DLD1 (cell line): ENCODE results near the gene CALN1.

Experiments
- in situ Hi-C: cut with HindIII; loops from 2 replicates; pipeline ENCODE4 v1.10.0; 2017; ENCODE audit warnings: low sequenced_read_pairs

CALN1 gene

GRCh38 chr7:72055426-72055825 lies 356.7 kb downstream of the CALN1 start:
- in situ Hi-C loops = no loop called here

GRCh38 chr7:72053292-72053691 lies 358.8 kb downstream of the CALN1 start:
- in situ Hi-C loops = no loop called here

DNA sequence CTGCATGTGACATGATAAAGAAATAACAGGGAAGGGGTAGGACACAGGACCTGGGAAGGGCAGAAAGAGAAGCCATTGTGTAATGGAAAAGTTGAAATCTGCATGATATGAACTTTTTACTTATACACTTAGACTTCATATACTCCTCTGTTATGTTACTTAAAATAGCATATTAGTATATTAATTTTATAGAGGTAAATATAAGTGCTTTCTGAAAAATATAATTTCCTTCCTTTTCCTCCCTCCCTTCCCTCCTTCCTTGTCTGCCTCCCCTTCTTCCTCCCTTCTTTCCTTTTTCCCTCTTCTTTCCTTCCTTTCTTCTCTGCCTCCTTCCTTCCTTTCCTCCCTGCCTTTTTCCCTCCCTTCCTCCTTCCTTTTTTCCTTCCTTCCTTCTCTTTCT lies 363.7 kb downstream of the CALN1 start:
- in situ Hi-C loops = no loop called here

- in situ Hi-C loops = no loop called here
These were observed 369.3 kb downstream of the CALN1 start for GRCh38 chr7:72042855-72043254.

- in situ Hi-C loops = no loop called here
These were observed 371.5 kb downstream of the CALN1 start for GRCh38 chr7:72040641-72041040.

DNA sequence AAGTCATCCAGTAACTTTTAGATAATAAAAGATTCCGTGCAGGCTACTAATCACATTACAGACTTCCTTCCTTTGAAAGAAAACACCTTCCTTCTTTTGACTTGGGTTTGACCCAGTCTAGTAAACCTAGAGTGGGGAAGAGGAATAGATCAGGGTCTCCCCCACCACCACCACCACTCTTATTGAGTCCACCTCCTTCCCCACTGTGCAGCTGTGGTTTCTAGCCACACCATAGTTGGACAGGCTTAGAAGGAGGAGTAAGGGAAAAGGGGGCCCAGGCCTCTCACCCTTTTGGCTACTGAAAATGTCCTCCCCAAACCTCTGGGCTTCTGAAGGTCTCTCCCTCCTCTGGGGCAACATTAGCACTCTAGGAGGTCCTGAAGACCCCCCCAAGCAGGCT lies 372.7 kb downstream of the CALN1 start:
- in situ Hi-C loops = no loop called here

- in situ Hi-C loops = no loop called here
These were observed 374.0 kb downstream of the CALN1 start for GRCh38 chr7:72038022-72038732.

DNA sequence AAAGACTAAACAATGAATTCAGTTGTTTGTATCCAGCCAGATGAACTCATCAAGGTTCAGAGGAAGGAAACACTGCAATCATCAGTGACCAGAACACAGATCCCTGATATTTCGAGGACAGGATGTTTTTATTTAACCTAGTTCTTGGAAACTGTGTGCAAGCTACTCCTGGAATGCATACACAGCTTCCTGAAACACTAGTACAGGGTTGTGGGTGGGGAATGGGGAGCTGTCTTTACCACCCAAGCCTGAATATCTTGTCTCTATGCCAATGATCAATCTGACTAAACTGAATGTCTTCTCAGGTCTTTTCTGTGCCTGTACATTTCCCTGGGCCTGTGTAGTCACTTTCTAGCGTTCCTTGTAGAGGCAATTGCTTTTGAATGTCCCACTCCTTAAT lies 374.6 kb downstream of the CALN1 start:
- in situ Hi-C loops = no loop called here

GRCh38 chr7:72035266-72035665 lies 376.9 kb downstream of the CALN1 start:
- in situ Hi-C loops = no loop called here

- in situ Hi-C loops = no loop called here
These were observed 379.2 kb downstream of the CALN1 start for GRCh38 chr7:72032934-72033333.

- in situ Hi-C loops = no loop called here
These were observed 381.0 kb downstream of the CALN1 start for GRCh38 chr7:72030994-72031667.

GRCh38 chr7:72028267-72028666 lies 383.9 kb downstream of the CALN1 start:
- in situ Hi-C loops = no loop called here

DNA sequence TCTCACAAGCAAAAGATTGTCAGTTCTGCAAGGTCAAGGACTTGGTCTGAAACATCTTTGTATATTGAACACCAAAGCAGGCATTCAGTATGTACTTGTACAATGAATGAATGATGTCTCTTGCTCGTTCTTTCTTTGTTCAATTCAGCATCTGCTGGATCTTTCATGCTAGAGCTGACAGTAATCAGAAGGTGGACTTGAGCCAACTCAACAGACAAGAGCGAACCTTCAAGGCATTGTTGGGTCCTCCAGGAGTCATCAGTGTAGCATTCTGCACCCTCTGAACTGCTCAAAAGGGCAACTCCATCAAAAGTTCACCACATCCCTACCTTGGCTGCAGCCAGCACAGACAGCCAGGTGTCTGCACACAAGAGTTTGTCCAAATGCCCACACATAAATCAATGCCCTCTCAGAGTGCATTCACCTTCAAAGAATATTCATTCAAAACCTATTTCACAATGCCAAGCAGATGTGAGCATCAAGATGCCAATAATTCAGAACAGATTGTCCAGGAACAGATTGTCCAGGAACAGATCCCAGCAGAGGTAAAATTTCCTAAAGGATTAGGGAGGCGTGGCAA lies 386.7 kb downstream of the CALN1 start:
- in situ Hi-C loops = no loop called here

DNA sequence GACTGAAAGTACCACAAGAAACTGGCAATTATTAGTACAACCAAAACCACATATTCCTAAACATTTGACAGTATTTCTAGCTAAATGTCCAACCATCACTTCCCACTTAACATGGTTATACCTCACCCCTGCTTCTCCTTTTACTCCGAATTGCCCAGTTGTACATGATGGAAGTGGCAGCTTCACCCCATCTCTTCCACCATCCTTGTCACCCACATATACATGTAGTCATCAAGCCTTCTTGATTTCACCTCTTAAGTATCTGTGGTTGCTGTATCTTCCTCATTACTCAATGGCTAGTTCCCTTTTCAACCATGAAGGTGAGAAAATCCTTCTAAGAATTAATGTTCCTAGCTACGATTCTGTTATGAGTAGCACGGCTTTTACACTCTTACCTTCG lies 388.2 kb downstream of the CALN1 start:
- in situ Hi-C loops = no loop called here

- in situ Hi-C loops = no loop called here
These were observed 390.4 kb downstream of the CALN1 start for GRCh38 chr7:72021716-72022115.

DNA sequence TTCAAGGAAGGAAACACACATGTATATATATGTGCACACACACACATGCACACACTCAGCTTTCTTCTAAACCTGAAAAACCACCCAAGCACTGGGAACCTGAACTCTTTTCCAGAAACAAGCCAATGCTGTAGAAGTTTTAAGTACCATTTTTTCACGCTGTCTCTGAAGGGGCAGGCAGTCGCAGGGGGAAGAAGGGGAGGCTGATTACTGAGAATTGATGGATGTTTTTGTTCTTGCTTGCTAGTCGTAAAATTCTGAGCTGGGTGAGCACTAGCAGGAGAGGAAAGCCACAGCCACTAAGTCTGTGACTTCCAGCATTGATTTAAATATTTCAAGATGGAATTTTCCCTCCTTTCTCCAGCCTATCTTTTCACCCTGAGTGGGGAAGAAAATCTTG lies 391.8 kb downstream of the CALN1 start:
- in situ Hi-C loops = no loop called here

DNA sequence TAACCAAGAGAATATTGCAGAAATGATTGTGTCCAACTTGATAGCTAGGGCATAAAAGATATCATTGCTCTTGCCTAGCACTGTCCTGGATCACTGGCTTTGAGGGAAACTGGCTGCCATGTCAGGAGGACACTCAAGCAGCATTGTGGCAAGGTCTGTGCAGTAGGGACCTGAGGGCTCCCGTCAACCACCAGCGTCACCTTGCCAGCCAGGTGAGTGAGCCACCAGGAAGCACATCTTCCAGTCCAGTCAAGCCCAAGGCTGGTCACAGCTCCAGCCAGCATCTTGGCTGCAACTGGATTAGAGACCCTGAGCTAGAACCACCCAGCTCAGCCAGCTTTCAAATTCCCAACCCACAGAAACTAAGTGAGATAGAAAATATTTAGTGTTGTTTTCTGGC lies 392.7 kb downstream of the CALN1 start:
- in situ Hi-C loops = no loop called here

DNA sequence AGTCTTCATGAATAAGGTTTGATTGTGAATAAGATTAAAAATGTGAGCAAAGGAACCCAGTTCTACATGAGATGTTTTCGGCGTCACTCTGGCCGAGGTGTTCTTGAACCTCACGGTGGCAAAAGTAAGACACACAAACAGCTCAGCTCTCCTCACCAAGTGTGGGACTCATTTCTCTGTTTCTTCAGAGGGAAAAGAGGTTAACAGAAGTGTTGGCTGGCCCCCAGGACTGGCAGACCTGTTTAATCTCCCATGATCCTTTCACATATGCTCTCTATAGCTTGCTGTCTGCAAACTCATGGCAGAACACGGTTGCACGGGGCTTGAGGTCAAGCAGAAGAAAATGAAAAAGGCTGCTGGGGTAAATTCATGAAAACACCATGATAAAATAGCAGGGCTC lies 394.4 kb downstream of the CALN1 start:
- in situ Hi-C loops = no loop called here

- in situ Hi-C loops = no loop called here
These were observed 395.6 kb downstream of the CALN1 start for GRCh38 chr7:72016574-72016973.

- in situ Hi-C loops = no loop called here
These were observed 397.0 kb downstream of the CALN1 start for GRCh38 chr7:72015136-72015535.

- in situ Hi-C loops = no loop called here
These were observed 405.1 kb downstream of the CALN1 start for GRCh38 chr7:72007018-72007417.

- in situ Hi-C loops = no loop called here
These were observed 408.9 kb downstream of the CALN1 start for GRCh38 chr7:72003236-72003635.
